ENCODE measurements around the gene CBX3. TPM values are rescaled to one million over a fixed set of nuclear protein-coding genes. Genes with fewer than 3 reads are reported as not detected.
"Not testable (repeated sequence)": the region's sequence is repeated elsewhere in the genome, so short reads cannot be mapped to it uniquely, and the experiment has no call there.

CBX3 gene
- total RNA-seq, 2 experiments from 2014 or later: 173 to 300 TPM

DNA sequence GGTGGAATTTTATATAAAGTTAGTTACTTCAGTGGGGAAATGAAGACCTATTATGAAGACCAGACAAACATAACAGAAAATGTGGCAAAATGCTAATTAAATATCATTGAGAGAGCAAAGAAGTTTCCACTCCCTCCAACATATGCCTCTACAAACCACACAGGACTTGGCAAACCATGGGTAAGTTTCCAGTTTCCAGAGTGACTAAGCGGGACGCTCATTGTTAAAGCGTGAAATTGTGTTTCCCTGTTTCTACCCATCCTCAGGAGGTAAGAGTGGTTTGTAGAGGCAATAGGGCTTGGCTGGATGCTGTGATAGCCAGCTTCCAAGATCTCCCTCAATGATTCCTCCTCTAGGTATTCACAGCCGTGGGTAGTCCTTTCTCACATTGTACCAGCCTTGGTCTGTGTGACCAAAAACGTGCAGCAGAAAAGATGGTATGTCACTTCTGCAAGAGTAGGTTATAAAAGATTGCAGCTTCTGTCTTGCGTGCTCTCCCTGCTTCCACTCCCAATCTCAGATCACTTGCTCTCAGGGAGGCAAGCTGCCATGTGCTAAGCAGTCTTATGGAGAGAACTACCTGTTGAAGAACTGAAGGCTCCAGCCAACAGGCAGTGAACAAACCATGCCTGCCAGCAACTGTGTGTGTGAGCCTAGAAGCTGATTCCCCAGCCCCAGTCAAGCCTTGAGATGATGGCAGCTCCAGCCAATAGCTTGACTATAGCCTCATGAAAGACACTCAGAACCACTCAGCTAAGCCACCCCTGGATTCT lies 35.7 kb downstream of the CBX3 start:
- Mint-ChIP-seq H3K4me3 (no peak overlapping the region), H3K36me3 (ENCODE audit: low read depth) (no peaks in the 10 kb centered on the region), H3K27ac (no peak overlapping the region), H3K9me3 (ENCODE audit: low read depth) (no peaks in the 10 kb centered on the region), H3K4me1 (no peaks in the 10 kb centered on the region), H3K27me3 (no peaks in the 10 kb centered on the region)
- CTCF ChIA-PET: interaction anchor here (0.7 to 1.5 kb wide), 3 partner anchors 18 to 298 kb away, joined by 3 to 5 read pairs (median 3); no protein-coding TSS in a partner anchor
- peak; percentile 39 for ATAC-seq
- POLR2A ChIA-PET: no interaction called here
- DNase-seq: no peak
- intact Hi-C loops (cut with DNase I, micrococcal nuclease): no loop called here

- H3K27me3 Mint-ChIP-seq: no peaks in the 10 kb centered on the region
- H3K4me3 Mint-ChIP-seq: no peak overlapping the region
- no peak overlapping the region for H3K27ac Mint-ChIP-seq
- ChIA-PET POLR2A (no interaction called here), CTCF (no interaction called here)
- H3K36me3 Mint-ChIP-seq (ENCODE audit: low read depth): no peaks in the 10 kb centered on the region
- no peak for ATAC-seq
- H3K4me1 Mint-ChIP-seq: no peaks in the 10 kb centered on the region
- intact Hi-C loops (cut with DNase I, micrococcal nuclease): no loop called here
- no peak for DNase-seq
- no peaks in the 10 kb centered on the region for H3K9me3 Mint-ChIP-seq (ENCODE audit: low read depth)
These were observed 36.5 kb downstream of the CBX3 start for GRCh38 chr7:26238032-26238431.

GRCh38 chr7:26245150-26245549 lies 43.6 kb downstream of the CBX3 start:
- ATAC-seq: no peak
- H3K27me3 Mint-ChIP-seq: no peaks in the 10 kb centered on the region
- H3K4me1 Mint-ChIP-seq: no peaks in the 10 kb centered on the region
- no peak overlapping the region for H3K4me3 Mint-ChIP-seq
- H3K9me3 Mint-ChIP-seq (ENCODE audit: low read depth): no peaks in the 10 kb centered on the region
- intact Hi-C loops (cut with DNase I, micrococcal nuclease): no loop called here
- ChIA-PET POLR2A (no interaction called here), CTCF (no interaction called here)
- H3K36me3 Mint-ChIP-seq (ENCODE audit: low read depth): no peaks in the 10 kb centered on the region
- DNase-seq: no peak
- H3K27ac Mint-ChIP-seq: no peak overlapping the region

- H3K9me3 Mint-ChIP-seq (ENCODE audit: low read depth): no peaks in the 10 kb centered on the region
- H3K36me3 Mint-ChIP-seq (ENCODE audit: low read depth): no peaks in the 10 kb centered on the region
- no peak for ATAC-seq
- no peak for DNase-seq
- H3K27ac Mint-ChIP-seq: no peak overlapping the region
- POLR2A ChIA-PET: no interaction called here
- intact Hi-C loops (cut with DNase I, micrococcal nuclease): no loop called here
- H3K27me3 Mint-ChIP-seq: no peaks in the 10 kb centered on the region
- H3K4me3 Mint-ChIP-seq: no peak overlapping the region
- CTCF ChIA-PET: no interaction called here
- H3K4me1 Mint-ChIP-seq: no peaks in the 10 kb centered on the region
These were observed 48.7 kb downstream of the CBX3 start for GRCh38 chr7:26250239-26250638.

DNA sequence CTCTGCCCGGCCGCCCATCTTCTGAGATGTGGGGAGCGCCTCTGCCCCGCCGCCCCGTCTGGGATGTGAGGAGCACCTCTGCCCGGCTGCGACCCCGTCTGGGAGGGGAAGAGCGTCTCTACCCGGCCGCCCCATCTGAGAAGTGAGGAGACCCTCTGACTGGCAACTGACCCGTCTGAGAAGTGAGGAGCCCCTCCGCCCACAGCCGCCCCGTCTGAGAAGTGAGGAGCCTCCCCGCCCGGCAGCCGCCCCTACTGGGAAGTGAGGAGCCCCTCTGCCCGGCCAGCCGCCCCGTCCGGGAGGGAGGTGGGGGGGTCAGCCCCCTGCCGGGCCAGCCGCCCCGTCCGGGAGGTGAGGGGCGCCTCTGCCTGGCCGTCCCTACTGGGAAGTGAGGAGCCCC lies 60.3 kb downstream of the CBX3 start:
- H3K36me3 Mint-ChIP-seq (ENCODE audit: low read depth); intact Hi-C loops (cut with DNase I, micrococcal nuclease); POLR2A ChIA-PET: not testable (repeated sequence)

More for the DNA sequence above, 60.3 kb downstream of the CBX3 start:
- ATAC-seq; H3K27ac Mint-ChIP-seq; H3K4me3 Mint-ChIP-seq; H3K27me3 Mint-ChIP-seq; H3K9me3 Mint-ChIP-seq (ENCODE audit: low read depth); CTCF ChIA-PET; DNase-seq; H3K4me1 Mint-ChIP-seq: not testable (repeated sequence)

Other genes with a start within 250 kb of the CBX3 start
- 10 to 100 TPM; 19.9 to 23.8 TPM for gene NFE2L3, start 49.5 kb upstream of the CBX3 start, total RNA-seq
- gene HNRNPA2B1, start 999 bp upstream of the CBX3 start, total RNA-seq: 100 to 1,000 TPM; 600 to 996 TPM
- gene SNX10, start 90.1 kb downstream of the CBX3 start, total RNA-seq: 10 to 100 TPM; 28.1 to 35.5 TPM

All from activated CD4-positive, alpha-beta T cell treated with anti-CD3 and anti-CD28 coated beads for 36 hours (primary cell).